HEK293T (cell line): ENCODE results near the gene NDUFAF5.

Source experiments
- ARNT ChIP-seq: fragments of 450-650 bp; IDR thresholded peaks from 2 replicates; pipeline ENCODE4 v1.6.1; 2017; ENCODE audit warnings: mild to moderate bottlenecking
- BHLHE40 ChIP-seq: fragments of 450-650 bp; IDR thresholded peaks from 2 replicates; pipeline ENCODE4 v1.6.1; 2016; ENCODE audit warnings: mild to moderate bottlenecking, moderate library complexity, borderline replicate concordance
- ELF4 ChIP-seq: fragments of 450-650 bp; IDR thresholded peaks from 2 replicates; pipeline ENCODE4 v1.6.1; 2017; ENCODE audit warnings: antibody characterized with exemption
- FOXA1 ChIP-seq: fragments of 450-650 bp; IDR thresholded peaks from 2 replicates; pipeline ENCODE4 v1.6.1; 2016; ENCODE audit warnings: mild to moderate bottlenecking
- FOXK2 ChIP-seq: fragments of 450-650 bp; IDR thresholded peaks from 2 replicates; pipeline ENCODE4 v1.6.1; 2016; ENCODE audit warnings: mild to moderate bottlenecking
- FOXM1 ChIP-seq: fragments of 450-650 bp; IDR thresholded peaks from 2 replicates; pipeline ENCODE4 v1.6.1; 2017; ENCODE audit warnings: mild to moderate bottlenecking, borderline replicate concordance
- LEF1 ChIP-seq: fragments of 450-650 bp; IDR thresholded peaks from 2 replicates; pipeline ENCODE4 v1.6.1; 2017; ENCODE audit warnings: mild to moderate bottlenecking, borderline replicate concordance
- NFRKB ChIP-seq: fragments of 450-650 bp; IDR thresholded peaks from 2 replicates; pipeline ENCODE4 v1.6.1; 2016; ENCODE audit warnings: mild to moderate bottlenecking, moderate library complexity
- SP1 ChIP-seq: fragments of 450-650 bp; IDR thresholded peaks from 2 replicates; pipeline ENCODE4 v1.6.1; 2017
- SUZ12 ChIP-seq: fragments of 450-650 bp; IDR thresholded peaks from 2 replicates; pipeline ENCODE4 v1.6.1; 2016; ENCODE audit warnings: mild to moderate bottlenecking
- TARDBP ChIP-seq: fragments of 450-650 bp; IDR thresholded peaks from 2 replicates; pipeline ENCODE4 v1.6.1; 2016
- ZNF384 ChIP-seq: fragments of 450-650 bp; IDR thresholded peaks from 2 replicates; pipeline ENCODE4 v1.6.1; 2016
- TF ChIP-seq, protein P1 (sequence below): fragments of 450-650 bp; IDR thresholded peaks from 2 replicates; pipeline ENCODE4 v1.6.1; 2016

DNA sequence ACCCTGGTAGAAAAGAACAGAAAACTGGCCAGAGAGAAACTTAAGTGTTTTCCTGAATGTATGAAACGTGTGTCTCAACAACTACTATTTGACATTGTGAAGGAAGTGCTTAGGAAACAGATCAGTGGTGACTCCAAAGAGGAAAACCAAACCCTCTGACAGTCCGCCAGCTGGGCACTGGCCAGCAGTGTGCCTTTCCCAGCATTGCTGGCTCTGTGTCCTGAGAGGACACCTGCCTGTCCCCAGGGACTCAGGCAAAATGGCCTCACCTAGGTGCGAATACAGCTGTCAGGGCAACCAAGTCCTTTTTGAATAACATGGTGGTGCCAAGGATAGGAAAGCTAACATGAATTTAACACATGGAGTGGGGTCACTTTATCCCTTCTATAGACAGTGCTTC is 72.5 kb downstream of the NDUFAF5 start:
- TF ChIP-seq SP1 (no peak), ELF4 (no peak), FOXM1 (no peak), BHLHE40 (no peak), ZNF384 (no peak), SUZ12 (no peak), LEF1 (no peak), FOXK2 (no peak), TARDBP (no peak), NFRKB (no peak), FOXA1 (no peak), ARNT (no peak)
- TF ChIP-seq, protein P1, sequence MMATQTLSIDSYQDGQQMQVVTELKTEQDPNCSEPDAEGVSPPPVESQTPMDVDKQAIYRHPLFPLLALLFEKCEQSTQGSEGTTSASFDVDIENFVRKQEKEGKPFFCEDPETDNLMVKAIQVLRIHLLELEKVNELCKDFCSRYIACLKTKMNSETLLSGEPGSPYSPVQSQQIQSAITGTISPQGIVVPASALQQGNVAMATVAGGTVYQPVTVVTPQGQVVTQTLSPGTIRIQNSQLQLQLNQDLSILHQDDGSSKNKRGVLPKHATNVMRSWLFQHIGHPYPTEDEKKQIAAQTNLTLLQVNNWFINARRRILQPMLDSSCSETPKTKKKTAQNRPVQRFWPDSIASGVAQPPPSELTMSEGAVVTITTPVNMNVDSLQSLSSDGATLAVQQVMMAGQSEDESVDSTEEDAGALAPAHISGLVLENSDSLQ: no peak
